PFSK-1 (cell line): ENCODE measurements around the gene S100A16.

ENCODE experiments used
- FOXP2 ChIP-seq: optimal IDR thresholded peaks from 2 replicates; pipeline ENCODE3; 2011; ENCODE audit warnings: borderline replicate concordance, control low read depth, inconsistent platforms; ENCODE audit not compliant: insufficient read depth; ENCODE audit errors: extremely low read length, extremely low read depth
- POLR2AphosphoS5 ChIP-seq: IDR thresholded peaks from 2 replicates; pipeline ENCODE4 v1.6.1; 2012; ENCODE audit warnings: low read depth, mild to moderate bottlenecking, control low read depth, low read length, moderate library complexity
- SIN3A ChIP-seq: IDR thresholded peaks from 2 replicates; pipeline ENCODE4 v1.6.1; 2012; ENCODE audit warnings: mild to moderate bottlenecking, low read length, moderate library complexity, borderline replicate concordance; ENCODE audit not compliant: insufficient read depth
- TAF1 ChIP-seq: IDR thresholded peaks from 2 replicates; pipeline ENCODE4 v1.6.1; 2012; ENCODE audit warnings: low read length, control low read depth, borderline replicate concordance; ENCODE audit not compliant: insufficient read depth
- TF ChIP-seq, protein P1 (sequence below), 2 experiments: IDR thresholded peaks; 2 replicates each; pipeline versions ENCODE4 v1.6.1 to v1.8.0; 2011 to 2012; ENCODE audit warnings: low read depth in 2 of 2, low read length in 2 of 2, control low read depth in 1 of 2, inconsistent platforms in 1 of 2, mild to moderate bottlenecking in 1 of 2, moderate library complexity in 1 of 2; ENCODE audit not compliant: insufficient read depth in 1 of 2

DNA sequence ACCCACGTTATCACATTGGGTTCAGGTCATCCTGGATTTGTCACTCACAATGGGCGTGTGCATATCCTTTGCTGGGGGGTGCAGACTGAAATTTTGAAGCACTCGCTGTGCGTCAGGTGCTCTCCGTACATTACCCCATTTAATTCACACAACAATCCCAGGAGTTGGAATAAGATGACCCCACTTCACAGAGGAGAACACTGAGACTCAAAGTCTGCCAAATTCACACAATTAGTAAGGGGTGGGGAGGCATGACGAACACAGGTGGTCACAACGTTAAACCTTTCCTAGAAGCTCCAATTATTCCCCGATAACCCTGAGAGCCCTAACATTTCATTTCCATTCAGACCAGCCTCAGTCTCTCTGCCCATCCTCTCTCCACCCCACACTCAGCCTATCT, 43.5 kb downstream of the S100A16 start:
- no peak for TF ChIP-seq SIN3A
- TF ChIP-seq, protein P1, sequence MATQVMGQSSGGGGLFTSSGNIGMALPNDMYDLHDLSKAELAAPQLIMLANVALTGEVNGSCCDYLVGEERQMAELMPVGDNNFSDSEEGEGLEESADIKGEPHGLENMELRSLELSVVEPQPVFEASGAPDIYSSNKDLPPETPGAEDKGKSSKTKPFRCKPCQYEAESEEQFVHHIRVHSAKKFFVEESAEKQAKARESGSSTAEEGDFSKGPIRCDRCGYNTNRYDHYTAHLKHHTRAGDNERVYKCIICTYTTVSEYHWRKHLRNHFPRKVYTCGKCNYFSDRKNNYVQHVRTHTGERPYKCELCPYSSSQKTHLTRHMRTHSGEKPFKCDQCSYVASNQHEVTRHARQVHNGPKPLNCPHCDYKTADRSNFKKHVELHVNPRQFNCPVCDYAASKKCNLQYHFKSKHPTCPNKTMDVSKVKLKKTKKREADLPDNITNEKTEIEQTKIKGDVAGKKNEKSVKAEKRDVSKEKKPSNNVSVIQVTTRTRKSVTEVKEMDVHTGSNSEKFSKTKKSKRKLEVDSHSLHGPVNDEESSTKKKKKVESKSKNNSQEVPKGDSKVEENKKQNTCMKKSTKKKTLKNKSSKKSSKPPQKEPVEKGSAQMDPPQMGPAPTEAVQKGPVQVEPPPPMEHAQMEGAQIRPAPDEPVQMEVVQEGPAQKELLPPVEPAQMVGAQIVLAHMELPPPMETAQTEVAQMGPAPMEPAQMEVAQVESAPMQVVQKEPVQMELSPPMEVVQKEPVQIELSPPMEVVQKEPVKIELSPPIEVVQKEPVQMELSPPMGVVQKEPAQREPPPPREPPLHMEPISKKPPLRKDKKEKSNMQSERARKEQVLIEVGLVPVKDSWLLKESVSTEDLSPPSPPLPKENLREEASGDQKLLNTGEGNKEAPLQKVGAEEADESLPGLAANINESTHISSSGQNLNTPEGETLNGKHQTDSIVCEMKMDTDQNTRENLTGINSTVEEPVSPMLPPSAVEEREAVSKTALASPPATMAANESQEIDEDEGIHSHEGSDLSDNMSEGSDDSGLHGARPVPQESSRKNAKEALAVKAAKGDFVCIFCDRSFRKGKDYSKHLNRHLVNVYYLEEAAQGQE (IDR thresholded peaks at IDR 0.05; ENCODE audit: insufficient read depth in 1 of 2, low read depth in 2 of 2, low read length in 2 of 2) = no peak
- no peak for TF ChIP-seq POLR2AphosphoS5
- no peak for TF ChIP-seq TAF1
- TF ChIP-seq FOXP2 = no peak
